Measurements from ENCODE around the gene ATP8A2.

DNA sequence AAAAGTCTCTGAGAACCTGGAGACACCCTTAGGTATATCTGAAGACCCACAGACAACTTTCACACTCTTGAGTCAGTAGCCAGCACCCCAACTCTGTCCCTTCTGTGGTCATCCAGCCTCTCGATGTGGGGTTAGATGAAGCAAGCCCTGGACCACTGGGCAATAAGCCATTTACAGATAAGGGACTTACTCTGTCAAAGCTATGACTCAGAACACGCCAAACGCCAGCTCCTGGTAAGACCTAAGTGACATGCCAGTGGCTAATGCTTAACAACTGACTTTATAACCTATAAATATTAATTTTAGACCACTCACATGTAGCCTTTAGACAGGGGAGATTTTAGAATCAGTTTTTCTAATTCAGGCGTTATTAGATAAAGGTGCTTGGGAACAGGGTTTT, 594.3 kb downstream of the ATP8A2 start:
- TF ChIP-seq, protein P1, sequence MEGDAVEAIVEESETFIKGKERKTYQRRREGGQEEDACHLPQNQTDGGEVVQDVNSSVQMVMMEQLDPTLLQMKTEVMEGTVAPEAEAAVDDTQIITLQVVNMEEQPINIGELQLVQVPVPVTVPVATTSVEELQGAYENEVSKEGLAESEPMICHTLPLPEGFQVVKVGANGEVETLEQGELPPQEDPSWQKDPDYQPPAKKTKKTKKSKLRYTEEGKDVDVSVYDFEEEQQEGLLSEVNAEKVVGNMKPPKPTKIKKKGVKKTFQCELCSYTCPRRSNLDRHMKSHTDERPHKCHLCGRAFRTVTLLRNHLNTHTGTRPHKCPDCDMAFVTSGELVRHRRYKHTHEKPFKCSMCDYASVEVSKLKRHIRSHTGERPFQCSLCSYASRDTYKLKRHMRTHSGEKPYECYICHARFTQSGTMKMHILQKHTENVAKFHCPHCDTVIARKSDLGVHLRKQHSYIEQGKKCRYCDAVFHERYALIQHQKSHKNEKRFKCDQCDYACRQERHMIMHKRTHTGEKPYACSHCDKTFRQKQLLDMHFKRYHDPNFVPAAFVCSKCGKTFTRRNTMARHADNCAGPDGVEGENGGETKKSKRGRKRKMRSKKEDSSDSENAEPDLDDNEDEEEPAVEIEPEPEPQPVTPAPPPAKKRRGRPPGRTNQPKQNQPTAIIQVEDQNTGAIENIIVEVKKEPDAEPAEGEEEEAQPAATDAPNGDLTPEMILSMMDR (IDR thresholded peaks at IDR 0.05) = no peak
- TF ChIP-seq ZFX (IDR thresholded peaks at IDR 0.05; ENCODE audit: borderline replicate concordance) = no peak

Data from 22Rv1 (cell line).